Stomach (tissue), 4 donors: ENCODE data around the gene GPS1.

ENCODE experiments used
- POLR2A ChIP-seq, 4 donors: fragments of 450-650 bp; IDR thresholded peaks; one replicate each; pipeline ENCODE4 v1.6.1; 2016; ENCODE audit warnings: antibody characterized with exemption in 4 of 4, control low read depth in 2 of 4, mild to moderate bottlenecking in 1 of 4, moderate library complexity in 1 of 4
- POLR2AphosphoS5 ChIP-seq, 3 donors: sonication (generic); formaldehyde crosslinking; IDR thresholded peaks; one replicate each; pipeline ENCODE4 v1.6.1; 2016; ENCODE audit warnings: antibody characterized with exemption in 3 of 3

DNA sequence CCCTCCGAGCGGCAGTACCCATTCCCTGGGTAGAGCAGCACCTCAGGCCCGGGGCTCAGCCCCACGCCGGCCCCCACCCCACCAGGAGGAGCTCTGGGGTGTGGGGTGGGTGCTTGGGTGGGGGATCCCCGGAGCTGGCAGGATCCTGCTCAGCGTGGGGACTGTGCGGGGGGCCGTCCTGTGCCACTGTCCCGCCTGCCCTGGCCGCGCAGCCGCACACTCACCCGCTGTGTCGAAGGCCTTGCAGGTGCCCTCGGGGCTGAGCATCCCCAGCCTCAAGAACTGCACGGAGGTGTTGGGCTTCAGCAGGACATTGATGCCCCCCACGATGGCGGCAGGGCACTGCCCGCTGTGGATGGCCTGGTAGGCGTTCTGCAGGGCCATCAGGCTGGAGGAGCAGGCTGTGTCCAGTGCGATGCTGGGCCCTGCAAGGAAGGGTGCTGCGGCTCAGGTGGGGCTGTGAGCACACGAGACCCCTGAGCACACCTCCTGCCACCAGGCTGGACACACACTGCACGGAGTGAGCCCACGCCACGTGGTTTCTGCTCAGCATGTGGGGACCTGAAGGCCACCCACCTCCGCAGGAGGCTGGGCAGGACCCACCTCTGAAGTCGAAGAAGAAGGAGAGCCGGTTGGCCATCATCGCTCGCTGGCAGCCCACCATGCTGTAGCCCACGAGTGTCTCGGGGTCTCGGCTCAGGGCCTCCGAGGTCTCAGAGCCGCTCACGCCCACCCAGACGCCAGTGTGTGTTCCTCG lies 41.5 kb downstream of the GPS1 start:
- no peak for TF ChIP-seq POLR2A (IDR thresholded peaks at IDR 0.05)
- no peak for TF ChIP-seq POLR2AphosphoS5 (IDR thresholded peaks at IDR 0.05)
